Epithelial cell of proximal tubule (primary cell): ENCODE measurements around the gene UCHL3. TPM values are rescaled to one million over a fixed set of nuclear protein-coding genes. Genes with fewer than 3 reads are reported as not detected.

Experiments used
- DNase-seq: peaks from one replicate; pipeline ENCODE4 v3.0.0-alpha.2; 2011; ENCODE audit warnings: low read depth
- H3K4me3 ChIP-seq: 2 replicates; pipeline ENCODE4 v1.5.1; 2011; ENCODE audit warnings: low read depth, mild to moderate bottlenecking, low read length
- CTCF ChIP-seq: conservative IDR thresholded peaks from 2 replicates; pipeline ENCODE4 v1.5.1; 2012; ENCODE audit warnings: low read depth, mild to moderate bottlenecking, low read length
- total RNA-seq: library from RNA; depleted of rRNA; stranded (reverse); fragments of >200 nt; gene quantifications from 2 replicates; pipeline ENCODE4 v1.2.3, GENCODE V29; 2015

UCHL3 gene
- total RNA-seq, 1 donor from 2014 or later = 84.0 TPM

GRCh38 chr13:75579529-75579928, 29.9 kb downstream of the UCHL3 start:
- no peak for DNase-seq
- no peak for TF ChIP-seq CTCF

GRCh38 chr13:75581874-75582640, 32.5 kb downstream of the UCHL3 start:
- no peak for DNase-seq
- H3K4me3 ChIP-seq = no peak overlapping the region
- TF ChIP-seq CTCF = no peak

More at GRCh38 chr13:75579529-75579928, 29.9 kb downstream of the UCHL3 start:
- no peak overlapping the region for H3K4me3 ChIP-seq

DNA sequence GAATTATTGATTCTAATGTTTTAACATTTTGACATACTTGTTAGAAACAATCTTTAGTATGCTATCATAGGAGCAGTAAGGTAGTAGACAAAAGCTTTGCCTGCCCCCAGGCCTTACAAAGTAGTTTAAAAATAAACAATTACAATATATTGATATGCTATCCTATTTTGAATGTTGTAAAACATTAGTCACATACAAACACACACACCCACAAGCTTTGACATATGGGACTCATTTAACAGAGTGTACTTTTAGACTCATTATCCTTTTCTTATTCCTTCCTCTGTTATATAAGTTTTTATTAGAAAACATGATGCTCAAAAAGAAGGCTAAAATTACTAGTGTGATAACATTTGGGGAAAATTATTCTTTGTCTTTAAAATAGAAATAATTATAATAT, 33.5 kb downstream of the UCHL3 start:
- DNase-seq = no peak
- no peak for TF ChIP-seq CTCF
- H3K4me3 ChIP-seq = no peak overlapping the region

GRCh38 chr13:75585153-75585552, 35.6 kb downstream of the UCHL3 start:
- no peak overlapping the region for H3K4me3 ChIP-seq
- TF ChIP-seq CTCF = no peak
- DNase-seq = no peak

- no peak overlapping the region for H3K4me3 ChIP-seq
- no peak for DNase-seq
- no peak for TF ChIP-seq CTCF
Measured at GRCh38 chr13:75587679-75588078, 38.1 kb downstream of the UCHL3 start.

DNA sequence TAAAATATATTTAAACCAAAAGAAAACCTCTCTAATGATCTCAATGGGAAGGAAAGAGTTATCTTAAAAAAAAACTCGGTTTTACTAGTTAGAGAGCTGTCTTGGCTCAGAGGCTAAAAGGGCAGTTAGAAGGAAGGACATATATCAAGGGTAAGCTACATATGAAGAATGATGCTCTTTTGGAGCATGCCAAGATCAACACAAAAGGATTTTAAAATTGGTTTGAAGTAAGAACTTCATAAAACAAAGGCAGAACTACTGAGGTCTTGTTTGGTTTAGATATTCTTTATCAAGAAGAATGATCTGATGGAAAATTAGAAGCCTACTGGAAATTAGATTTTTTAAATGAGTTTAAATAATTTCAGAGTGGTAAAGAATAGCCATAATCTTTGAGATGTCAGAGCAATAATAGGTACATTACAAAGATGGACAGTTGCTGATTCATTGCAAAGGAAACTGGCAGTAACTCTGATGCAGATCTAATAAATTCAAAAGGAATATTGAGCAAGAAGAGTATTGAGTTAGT, 47.1 kb downstream of the UCHL3 start:
- no peak for TF ChIP-seq CTCF
- no peak for DNase-seq
- no peak overlapping the region for H3K4me3 ChIP-seq

DNA sequence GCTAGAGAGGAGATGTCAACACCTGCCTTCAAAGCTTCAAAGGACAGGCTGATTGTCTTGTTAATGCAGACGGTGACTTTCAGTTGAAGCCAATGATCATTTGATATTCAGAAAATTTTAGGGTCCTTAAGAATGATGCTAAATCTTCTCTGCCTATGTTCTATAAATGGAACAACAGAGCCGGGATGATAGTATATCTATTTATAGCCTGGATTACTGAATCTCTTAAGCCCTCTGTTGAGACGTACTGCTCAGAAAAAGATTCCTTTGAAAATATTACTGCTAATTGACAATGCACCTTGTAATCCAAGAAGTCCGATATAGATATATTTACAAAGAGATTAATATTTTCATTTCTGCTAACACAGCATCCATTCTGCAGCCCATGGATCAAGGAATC, 50.8 kb downstream of the UCHL3 start:
- no peak for DNase-seq
- H3K4me3 ChIP-seq = no peak overlapping the region
- no peak for TF ChIP-seq CTCF
